ENCODE results near the gene CUL3.
"Not testable (repeated sequence)": the region's sequence is repeated elsewhere in the genome, so short reads cannot be mapped to it uniquely, and the experiment has no call there.

Gene CUL3

GRCh38 chr2:224543939-224544338 is 41.2 kb downstream of the CUL3 start:
- DNase-seq (ENCODE audit: low spot score): no peak

GRCh38 chr2:224538561-224539138 is 46.5 kb downstream of the CUL3 start:
- DNase-seq (ENCODE audit: low spot score): no peak

DNA sequence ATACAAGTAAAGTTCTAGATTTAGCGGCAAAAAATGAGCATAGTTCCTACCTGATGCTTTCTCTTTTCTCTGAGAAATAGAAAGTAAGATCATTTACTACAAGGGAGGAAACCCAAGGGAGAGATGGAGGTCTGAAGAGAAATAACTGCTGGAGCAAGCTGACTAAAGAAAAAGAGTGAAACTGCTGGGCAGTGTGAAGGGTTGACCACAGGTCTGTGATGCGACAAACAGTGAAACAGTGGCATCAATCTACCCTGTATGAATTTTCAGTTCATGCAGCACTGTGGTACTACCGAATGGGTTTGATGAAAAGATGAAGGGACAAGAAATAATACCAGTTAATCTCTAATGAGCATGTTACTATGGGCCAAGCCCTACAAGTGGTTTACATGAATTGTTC is 52.2 kb downstream of the CUL3 start:
- no peak for DNase-seq (ENCODE audit: low spot score)

GRCh38 chr2:224532441-224532840 is 52.7 kb downstream of the CUL3 start:
- DNase-seq (ENCODE audit: low spot score): no peak

GRCh38 chr2:224528171-224528570 is 57.0 kb downstream of the CUL3 start:
- no peak for DNase-seq (ENCODE audit: low spot score)

- DNase-seq (ENCODE audit: low spot score): no peak
These were observed 59.4 kb downstream of the CUL3 start for GRCh38 chr2:224525774-224526173.

DNA sequence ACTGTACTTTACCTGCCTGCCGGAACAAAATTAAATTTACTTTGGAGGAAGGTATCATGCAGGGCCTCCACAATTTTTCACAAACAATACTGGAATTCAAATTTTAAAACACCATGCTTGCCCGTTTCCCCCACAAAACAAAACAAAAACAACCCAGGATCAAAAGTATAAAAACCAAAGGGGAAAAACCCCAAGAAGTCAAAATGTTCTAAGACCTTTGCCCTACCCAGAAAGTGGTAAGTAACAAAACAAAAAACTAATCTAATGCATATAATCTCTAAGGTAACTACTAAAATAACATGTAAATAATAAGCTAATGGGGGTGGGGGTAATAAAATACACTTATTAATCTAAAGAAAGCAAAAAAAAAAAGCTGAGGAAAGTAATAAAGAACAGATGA is 60.5 kb downstream of the CUL3 start:
- DNase-seq (ENCODE audit: low spot score): no peak

DNA sequence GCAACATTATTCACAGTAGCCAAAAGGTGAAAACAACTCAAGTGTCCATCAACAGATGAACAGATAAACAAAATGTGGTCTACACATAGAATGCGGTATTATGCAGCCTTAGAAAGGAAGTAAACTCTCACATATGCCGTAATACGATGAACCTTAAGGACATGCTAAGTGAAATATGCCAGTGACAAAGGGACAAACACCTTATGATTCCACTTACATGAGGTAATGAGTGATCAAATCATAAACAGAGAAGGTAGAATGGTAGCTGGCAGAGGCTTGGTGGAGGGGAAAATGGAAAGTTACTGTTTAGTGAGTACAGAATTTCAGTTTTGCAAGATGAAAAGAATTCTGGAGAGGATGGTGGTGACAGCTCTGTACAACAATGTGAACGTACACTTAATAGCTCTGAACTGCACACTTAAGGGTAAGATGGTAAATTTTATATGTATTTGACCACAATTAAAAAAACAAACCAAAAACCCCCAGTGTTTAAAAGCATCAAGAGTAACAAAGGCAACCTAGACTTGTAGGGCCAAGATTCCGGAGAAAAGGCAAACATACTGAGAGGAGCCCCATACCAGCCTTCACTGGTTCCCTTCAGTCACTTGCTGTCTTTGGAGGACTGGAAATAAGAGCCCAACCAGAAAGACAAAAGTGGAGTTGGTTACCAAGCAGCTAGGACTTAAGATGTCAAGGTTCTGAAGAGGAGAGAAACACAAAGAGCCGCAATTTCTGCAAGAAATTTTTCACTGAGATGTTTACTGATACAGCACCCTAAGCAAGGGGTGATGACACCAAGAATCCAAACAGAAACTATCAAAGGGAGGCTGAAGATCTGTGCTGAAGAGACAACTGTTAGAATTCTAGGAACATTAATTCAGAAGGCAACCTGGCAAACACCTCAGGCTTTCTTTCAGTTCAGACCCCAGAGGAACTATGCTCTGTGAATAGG is 61.3 kb downstream of the CUL3 start:
- no peak for DNase-seq (ENCODE audit: low spot score)

- not testable (repeated sequence) for DNase-seq (ENCODE audit: low spot score)
These were observed 62.7 kb downstream of the CUL3 start for GRCh38 chr2:224522483-224522882.

DNA sequence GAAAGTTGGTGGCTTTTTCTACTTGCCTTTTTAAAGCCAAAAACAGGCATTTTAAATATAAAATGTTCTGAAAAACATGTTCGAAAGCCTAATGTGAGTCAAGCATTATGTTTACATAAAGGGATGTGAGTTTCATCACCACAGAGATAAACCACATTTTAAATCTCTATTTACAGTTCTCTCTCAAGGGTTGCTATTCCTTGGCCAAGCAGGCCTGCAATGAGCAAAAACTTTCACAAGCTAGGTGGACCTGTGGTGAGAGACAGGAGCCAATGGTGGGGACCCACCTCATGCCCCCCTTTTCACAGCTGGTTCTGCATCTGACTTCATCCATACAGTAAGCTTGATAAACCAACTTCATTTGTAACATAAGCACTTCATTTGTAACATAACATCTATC is 65.1 kb downstream of the CUL3 start:
- peak; percentile 44 for DNase-seq (ENCODE audit: low spot score)

GRCh38 chr2:224518806-224519580 is 66.2 kb downstream of the CUL3 start:
- peak; percentile 71 for DNase-seq (ENCODE audit: low spot score)

DNA sequence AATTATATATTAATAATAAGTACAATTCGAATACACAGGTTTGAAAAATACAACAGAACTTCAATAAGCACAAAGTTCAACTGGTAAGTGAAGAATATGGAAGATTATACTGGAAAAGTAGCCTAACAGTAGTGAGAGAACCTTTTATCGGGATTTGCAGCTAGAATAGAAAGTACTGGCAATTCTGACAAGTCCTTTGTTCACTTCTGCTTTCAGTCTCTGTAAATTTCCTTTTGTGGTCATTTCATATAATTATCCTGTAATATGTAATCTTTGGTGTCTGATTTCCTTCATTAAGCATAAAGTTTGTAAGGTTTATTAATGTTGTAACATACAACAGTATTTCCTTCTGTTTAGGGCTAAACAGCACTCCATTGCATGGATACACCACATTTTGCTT is 67.2 kb downstream of the CUL3 start:
- no peak for DNase-seq (ENCODE audit: low spot score)

- not testable (repeated sequence) for DNase-seq (ENCODE audit: low spot score)
These were observed 68.8 kb downstream of the CUL3 start for GRCh38 chr2:224516393-224516792.

DNA sequence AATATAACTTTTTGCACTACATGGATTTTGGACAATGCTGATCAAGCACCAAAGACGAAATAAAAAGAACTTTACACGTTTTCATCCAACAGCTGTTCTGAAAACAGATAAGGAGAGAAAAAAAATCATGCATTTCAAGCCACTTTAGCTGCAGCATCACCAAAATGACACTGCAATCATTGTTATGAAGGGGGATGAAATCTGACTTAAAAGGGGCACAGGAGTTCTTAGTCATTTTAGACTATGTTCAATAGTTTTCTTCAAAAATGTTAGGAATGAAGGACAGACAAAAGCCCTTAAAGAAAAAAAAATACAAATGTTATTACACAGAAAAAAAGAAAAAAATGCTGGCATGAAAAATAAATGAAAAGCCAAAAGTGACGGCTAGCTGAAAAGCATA is 71.2 kb downstream of the CUL3 start:
- DNase-seq (ENCODE audit: low spot score): peak; percentile 17

DNA sequence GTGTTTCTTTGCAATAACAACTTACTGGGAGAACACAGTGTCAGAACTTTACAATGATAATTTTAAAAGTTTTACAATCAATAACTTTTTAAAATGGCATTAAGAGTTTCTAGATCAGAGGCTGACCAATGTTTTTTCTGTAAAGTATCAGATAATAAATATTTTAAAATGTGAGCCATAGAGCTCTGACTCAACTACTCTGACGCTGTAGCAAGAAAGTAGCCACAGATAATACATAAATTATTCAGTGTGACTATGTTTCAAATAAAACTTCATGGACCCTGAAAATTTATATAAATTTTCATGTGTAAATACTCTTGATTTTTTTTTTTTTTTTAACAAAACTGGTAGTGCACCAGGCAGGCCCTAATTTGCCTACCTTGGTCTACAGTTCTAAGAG is 77.4 kb downstream of the CUL3 start:
- no peak for DNase-seq (ENCODE audit: low spot score)

GRCh38 chr2:224506494-224506893 is 78.7 kb downstream of the CUL3 start:
- no peak for DNase-seq (ENCODE audit: low spot score)

- no peak for DNase-seq (ENCODE audit: low spot score)
These were observed 86.2 kb downstream of the CUL3 start for GRCh38 chr2:224498991-224499390.

- DNase-seq (ENCODE audit: low spot score): no peak
These were observed 92.6 kb downstream of the CUL3 start for GRCh38 chr2:224492531-224492930.

- not testable (repeated sequence) for DNase-seq (ENCODE audit: low spot score)
These were observed 97.2 kb downstream of the CUL3 start for GRCh38 chr2:224487940-224488339.

DNA sequence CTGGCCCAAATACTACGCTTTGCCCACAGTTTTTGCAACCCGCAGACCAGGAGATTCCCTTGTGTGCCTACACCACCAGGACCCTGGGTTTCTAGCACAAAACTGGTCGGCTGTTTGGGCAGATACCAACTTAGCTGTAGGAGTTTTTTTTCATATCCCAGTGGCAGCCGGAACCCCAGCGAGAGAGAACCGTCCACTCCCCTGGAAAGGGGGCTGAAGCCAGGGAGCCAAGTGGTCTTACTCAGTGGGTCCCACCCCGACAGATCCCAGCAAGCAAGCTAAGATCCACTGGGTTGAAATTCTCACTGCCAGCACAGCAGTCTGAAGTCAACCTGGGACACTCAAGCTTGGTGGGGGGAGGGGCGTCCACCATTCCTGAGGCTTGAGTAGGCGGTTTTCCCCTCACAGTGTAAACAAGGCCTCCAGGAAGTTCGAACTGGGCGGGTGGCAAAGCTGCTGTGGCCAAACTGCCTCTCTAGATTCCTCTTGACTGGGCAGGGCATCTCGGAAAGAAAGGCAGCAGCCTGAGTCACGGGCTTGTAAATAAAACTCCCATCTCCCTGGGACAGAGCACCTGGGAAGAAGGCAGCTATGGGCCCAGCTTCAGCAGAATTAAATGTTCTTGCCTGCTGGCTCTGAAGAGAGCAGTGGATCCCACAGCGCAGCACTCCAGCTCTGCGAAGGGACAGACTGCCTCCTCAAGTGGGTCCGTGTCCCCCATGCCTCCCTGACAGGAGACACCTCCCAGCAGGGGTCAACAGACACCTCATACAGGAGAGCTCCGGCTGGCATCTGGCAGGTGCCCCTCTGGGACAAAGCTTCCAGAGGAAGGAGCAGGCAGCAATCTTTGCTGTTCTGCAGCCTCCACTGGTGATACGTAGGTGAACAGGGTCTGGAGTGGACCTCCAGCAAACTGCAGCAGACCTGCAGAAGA is 99.8 kb downstream of the CUL3 start:
- peak; percentile 10 for DNase-seq (ENCODE audit: low spot score)

- DNase-seq (ENCODE audit: low spot score): no peak
These were observed 105.3 kb downstream of the CUL3 start for GRCh38 chr2:224479826-224480225.

DNA sequence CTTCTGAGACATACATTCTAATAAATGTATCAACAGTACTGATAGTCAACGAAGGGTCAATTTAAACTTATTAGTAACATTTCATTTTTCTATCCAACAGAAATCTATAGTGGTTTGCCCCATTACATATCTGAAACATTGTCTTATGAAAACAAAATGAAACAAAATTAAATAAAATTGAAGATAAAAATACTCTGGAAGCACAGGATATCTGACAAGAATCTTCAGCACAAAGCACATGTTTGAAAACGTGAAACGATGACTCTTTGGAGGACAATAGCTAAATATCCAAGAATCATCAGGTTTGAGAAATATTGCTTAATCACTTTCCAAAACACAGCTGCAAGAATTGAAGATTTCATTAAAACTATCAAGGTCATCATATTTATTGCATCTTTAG is 112.3 kb downstream of the CUL3 start:
- DNase-seq (ENCODE audit: low spot score): no peak
